NCI-H446 treated with DMSO at 0.1 percent for 48 hours (cell line): ENCODE data around the gene RAE1.

Experiments
- DNase-seq: peaks from one replicate; lab custom pipeline; 2025; lab: John Stamatoyannopoulos, UW

The RAE1 gene

DNA sequence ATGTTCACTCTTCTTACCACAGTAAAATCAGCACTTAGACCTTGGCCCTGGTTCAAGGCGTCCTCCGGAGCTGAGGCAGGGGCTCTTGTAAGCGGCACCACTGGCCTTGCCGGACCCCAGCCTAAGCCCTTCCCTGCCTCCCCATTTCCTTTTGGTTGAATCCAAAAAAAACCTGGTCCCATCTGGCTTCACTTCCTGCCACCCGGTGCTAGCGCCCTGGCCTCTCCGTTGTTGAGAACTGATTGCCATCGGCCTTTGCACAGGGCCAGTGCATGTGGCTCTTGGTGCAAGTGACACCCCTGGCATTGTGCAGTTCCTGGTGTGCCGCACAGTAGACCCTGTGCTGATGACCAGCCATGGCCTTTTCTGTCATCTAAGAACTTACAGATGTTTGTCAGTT lies 21.1 kb downstream of the RAE1 start:
- no peak for DNase-seq

DNA sequence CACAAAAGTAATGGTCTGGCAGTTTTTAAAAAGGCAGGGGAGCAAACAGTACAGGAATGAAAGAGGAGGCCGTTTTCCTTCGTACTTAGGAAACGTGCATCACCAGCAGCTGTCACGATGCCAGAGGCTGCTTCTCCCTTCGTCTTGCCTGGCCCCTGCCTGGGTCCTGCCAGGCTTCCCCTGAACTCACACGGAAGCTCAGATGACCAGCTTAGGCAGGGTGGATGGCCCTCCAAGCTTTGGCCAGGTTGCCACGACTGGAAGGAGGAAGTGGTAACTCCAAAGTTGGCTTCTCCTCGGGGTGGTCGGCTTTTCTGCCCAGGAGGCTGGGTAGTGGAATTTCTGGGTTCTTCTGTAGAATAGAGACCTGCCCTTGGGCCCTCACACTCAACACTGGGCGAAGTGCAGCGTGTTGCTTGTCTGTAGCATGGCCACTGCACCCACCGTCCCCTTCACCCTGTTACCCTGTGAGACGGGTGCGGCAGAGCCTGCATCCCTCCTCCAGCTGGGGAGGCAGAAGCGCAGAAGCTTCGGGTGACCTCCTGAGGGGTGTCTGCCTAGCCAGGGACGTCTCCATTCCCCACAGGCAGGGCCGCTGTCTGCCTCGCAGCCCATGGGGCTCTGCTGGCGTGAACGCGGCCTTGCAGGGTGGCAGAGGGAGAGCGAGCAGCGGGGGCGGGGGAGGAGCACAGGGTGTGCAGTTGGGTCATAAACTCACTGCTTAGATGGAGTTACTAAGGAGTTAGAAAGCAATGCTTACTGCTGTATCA lies 21.7 kb downstream of the RAE1 start:
- no peak for DNase-seq

GRCh38 chr20:57374343-57374930 lies 23.4 kb downstream of the RAE1 start:
- no peak for DNase-seq

GRCh38 chr20:57374931-57375651 lies 24.0 kb downstream of the RAE1 start:
- no peak for DNase-seq

GRCh38 chr20:57375652-57376230 lies 24.7 kb downstream of the RAE1 start:
- no peak for DNase-seq

DNA sequence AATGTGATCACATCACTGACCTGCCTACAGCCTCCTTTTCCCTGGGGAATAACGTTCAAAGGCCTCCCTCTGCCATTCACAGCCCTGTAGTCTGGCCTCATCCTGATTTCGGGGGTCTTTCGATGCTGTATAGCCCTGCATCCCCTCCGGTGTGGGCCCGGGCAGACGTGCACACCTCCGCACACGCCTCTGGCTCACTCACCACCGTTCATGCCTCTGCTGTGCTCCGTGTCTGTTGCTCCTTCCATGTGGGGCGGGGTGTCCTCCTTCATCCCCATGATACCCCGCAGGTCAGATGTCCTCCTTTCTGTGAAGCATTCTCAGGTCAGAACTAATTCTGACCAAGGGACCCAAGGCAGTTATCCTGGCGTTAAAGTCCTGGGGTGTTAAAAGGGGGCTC lies 26.3 kb downstream of the RAE1 start:
- no peak for DNase-seq

- no peak for DNase-seq
Observed at GRCh38 chr20:57378107-57378506, 27.1 kb downstream of the RAE1 start.

- no peak for DNase-seq
Observed at GRCh38 chr20:57378646-57379262, 27.7 kb downstream of the RAE1 start.

- no peak for DNase-seq
Observed at GRCh38 chr20:57379263-57379647, 28.2 kb downstream of the RAE1 start.

DNA sequence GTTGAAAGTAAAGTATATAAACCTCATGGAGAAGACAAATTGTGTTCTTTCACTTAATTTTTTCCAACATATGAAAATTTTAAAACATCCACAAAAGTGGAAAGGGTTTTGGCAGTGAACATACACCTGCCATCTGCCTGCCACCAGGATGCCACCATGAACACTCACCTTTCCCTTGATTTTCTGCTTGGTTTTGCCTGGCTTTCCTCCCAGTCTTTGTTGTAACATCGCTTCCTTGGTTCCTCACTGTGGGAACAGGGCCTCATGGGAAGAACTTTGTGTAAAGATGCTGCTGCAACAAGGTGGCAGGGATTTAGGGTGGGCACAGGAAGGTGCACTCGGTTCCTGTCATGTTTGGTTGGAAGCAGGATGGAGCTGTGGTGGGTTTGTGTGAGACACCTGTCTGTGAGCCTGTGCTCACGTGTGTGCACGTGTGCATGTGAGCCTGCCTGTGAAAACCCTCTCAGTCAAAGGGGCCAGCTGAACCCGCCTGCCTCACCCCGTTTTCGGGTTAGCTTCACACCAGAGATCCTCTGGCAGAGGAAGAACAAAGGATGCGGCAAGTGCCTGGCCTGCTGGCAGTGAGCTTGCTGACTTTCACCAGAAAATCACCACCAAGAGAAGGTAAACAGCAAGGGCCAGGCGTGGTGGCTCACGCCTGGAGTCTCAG lies 29.2 kb downstream of the RAE1 start:
- no peak for DNase-seq

DNA sequence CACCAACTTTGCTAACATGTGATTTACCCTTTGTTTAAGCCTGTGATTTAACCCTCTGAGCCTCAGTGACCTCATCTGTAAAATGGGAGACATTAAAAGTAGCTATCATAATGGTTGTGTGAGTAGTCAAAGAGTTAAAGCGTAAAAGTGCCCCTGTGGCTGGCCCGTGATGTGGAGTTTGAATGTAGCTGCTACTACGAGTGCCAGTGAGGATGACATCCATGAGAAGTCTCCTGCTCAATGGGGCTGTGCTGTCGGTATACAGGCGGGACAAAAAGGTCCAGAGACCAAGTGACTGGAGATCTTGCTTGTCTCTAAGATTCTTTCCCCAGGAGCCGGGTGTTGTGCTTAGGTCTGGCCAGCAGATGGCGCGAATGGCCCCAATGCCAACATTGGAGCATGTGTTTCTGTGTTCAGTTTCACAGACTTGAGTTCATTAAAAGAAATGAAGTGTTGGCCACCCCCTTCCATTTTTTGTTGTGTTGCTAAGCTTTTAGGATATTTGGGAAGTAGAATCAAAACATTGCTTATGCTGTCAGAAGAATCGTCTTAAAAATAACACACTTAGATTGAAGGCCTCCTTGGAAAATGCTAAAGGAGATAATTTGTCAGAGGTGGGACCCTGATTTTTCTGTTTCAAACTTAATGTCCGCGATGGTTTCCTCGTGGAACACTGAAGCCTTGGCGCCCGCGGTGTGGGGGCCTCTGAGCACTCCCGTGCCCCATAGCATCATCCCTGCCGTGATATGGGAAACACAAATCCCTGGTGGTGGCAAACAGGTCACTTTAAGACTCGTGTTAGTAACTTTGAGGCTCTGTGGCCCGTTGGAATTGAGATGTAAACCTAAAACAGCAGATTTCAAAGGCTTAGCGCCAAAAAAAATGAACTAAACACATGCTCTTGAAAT lies 30.8 kb downstream of the RAE1 start:
- no peak for DNase-seq

DNA sequence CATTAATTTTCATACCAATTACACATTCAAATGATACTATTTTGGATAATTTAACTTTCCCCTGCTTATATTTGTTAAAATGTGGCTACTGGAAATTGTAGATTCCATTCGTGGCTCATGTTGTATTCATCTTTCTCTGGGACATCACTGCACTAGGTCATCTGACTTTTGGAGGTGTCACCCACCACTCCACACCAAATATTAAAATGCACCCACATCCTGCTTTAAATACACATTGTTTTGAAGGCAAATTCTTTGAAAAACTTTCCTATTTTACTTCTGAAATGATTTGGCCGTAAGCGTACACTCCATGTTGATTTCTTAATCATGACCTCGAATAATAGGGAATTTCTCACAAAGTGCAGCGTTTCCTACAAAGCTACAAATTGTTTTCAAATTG lies 31.5 kb downstream of the RAE1 start:
- no peak for DNase-seq

DNA sequence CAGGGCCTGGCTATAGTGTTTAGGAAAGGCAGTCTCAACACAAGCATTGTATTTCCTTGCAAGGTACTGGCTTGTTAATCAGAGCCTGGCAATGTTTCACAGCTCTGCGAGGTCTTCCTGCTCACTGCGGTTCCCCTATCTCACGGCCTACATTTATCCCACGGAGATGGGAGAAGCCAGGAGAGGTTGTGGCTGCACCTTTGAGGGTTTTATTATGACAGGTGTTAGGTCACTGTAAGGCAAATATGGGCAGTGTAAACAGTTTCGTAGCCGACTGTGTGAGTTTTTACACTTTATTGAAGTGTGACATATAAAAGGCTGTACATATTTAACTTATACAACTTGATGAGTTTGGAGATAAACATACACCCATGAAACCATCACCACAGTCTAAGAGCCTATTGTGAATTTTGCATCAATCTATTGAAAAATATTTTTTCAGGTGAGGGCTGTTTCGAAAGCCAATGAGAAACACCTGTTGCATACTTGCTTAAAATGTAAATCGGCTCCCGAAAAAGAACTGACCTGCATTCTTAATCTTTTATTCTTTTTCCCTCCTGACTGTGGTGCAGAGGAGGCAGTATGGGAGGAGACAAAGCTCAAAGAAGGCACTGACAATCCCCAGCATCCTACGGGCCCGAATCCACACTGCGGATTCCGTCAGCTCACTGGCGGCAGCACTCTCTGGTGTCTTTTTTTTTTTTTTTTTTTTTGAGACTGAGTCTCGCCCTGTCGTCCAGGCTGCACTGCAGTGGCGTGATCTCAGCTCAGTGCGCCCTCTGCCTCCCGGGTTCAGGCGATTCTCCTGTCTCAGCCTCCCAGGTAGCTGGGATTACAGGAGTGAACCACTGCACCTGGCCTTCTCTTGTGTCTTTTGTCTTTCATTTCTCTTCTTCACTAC lies 32.6 kb downstream of the RAE1 start:
- DNase-seq = no peak

- DNase-seq = no peak
Observed at GRCh38 chr20:57384486-57384885, 33.4 kb downstream of the RAE1 start.

GRCh38 chr20:57384953-57385761 lies 34.1 kb downstream of the RAE1 start:
- DNase-seq = no peak

- DNase-seq = no peak
Observed at GRCh38 chr20:57385940-57386339, 34.9 kb downstream of the RAE1 start.

DNA sequence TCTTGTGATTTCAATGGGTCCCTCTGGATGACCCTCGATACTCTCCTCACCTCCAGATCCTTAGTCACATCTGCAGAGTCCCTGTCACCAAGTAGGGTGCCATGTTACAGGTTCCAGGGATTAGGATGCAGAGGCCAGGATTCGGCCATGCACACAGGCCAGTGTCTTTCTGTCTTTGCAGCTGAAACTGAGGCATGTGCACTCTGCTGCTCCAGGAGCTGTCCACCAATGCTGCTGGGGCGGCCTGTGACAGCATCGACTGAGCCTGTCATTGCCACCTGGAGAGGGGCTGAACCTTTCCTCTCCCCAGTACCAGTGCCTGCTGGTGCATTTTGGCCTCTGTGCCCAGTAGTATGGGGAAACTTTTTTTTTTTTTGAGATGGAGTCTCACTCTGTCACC lies 35.7 kb downstream of the RAE1 start:
- DNase-seq = no peak

- no peak for DNase-seq
Observed at GRCh38 chr20:57387463-57387862, 36.4 kb downstream of the RAE1 start.

GRCh38 chr20:57387945-57388371 lies 36.9 kb downstream of the RAE1 start:
- no peak for DNase-seq
